Measurements from ENCODE around the gene GPX5. TPM values are rescaled to one million over a fixed set of nuclear protein-coding genes. Genes with fewer than 3 reads are reported as not detected.

GPX5 gene
- total RNA-seq, 1 donor from 2014 or later, result not detected

DNA sequence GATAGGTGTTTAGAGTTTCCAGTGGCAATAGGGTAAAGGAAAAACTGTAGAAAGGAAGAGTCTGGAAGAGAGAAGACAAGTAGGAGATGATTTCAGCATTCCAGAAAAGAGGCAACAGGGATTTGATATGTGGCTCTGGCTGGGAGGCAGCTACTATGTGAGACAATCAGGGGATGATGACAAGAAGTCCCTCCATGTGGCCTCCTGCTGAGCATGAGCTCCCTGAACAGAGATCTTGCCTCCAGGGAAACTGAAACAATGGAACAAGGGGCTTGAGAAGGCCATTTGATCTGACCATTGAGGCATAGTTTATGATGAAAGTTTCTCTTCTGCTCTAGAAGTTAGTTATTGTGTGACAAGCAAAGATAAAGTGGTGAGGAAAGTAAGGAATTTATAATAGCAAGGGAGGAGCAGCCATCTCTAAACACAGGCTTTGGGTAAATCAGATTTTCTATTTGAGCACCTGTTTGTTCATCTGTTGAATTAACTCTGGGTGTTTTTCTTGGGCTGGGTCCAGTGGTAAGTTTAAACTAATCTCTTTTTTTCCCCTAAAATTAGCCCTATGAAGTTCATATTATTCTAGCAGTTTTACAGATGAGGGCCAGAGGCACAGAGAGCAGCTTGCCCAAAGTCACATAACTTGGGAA lies 3.0 kb upstream of the GPX5 start:
- no peak for DNase-seq (ENCODE audit: low spot score, unreplicated experiment)

GRCh38 chr6:28523241-28523622 lies 2.4 kb upstream of the GPX5 start:
- H3K27me3 Mint-ChIP-seq, result peaks cover 5% of the 10 kb centered on the region
- H3K4me3 Mint-ChIP-seq (ENCODE audit: low read depth), result no peak overlapping the region
- H3K4me1 Mint-ChIP-seq (ENCODE audit: low read depth), result peaks cover 4% of the 10 kb centered on the region
- H3K36me3 Mint-ChIP-seq (ENCODE audit: insufficient read depth), result no peaks in the 10 kb centered on the region
- no peak overlapping the region for H3K27ac Mint-ChIP-seq
- DNase-seq (ENCODE audit: low spot score, unreplicated experiment), result no peak
- H3K9me3 Mint-ChIP-seq (ENCODE audit: low read depth), result no peaks in the 10 kb centered on the region
- TF ChIP-seq, protein P1, sequence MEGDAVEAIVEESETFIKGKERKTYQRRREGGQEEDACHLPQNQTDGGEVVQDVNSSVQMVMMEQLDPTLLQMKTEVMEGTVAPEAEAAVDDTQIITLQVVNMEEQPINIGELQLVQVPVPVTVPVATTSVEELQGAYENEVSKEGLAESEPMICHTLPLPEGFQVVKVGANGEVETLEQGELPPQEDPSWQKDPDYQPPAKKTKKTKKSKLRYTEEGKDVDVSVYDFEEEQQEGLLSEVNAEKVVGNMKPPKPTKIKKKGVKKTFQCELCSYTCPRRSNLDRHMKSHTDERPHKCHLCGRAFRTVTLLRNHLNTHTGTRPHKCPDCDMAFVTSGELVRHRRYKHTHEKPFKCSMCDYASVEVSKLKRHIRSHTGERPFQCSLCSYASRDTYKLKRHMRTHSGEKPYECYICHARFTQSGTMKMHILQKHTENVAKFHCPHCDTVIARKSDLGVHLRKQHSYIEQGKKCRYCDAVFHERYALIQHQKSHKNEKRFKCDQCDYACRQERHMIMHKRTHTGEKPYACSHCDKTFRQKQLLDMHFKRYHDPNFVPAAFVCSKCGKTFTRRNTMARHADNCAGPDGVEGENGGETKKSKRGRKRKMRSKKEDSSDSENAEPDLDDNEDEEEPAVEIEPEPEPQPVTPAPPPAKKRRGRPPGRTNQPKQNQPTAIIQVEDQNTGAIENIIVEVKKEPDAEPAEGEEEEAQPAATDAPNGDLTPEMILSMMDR (IDR thresholded peaks at IDR 0.05; ENCODE audit: unreplicated experiment), result no peak

More for the DNA sequence above, 3.0 kb upstream of the GPX5 start:
- Mint-ChIP-seq H3K36me3 (ENCODE audit: insufficient read depth) (no peaks in the 10 kb centered on the region), H3K4me1 (ENCODE audit: low read depth) (peaks cover 4% of the 10 kb centered on the region), H3K27ac (no peak overlapping the region), H3K27me3 (peaks cover 5% of the 10 kb centered on the region), H3K4me3 (ENCODE audit: low read depth) (no peak overlapping the region), H3K9me3 (ENCODE audit: low read depth) (no peaks in the 10 kb centered on the region)
- TF ChIP-seq, protein P1 (IDR thresholded peaks at IDR 0.05; ENCODE audit: unreplicated experiment), result no peak

- H3K4me3 Mint-ChIP-seq (ENCODE audit: low read depth), result no peak overlapping the region
- H3K9me3 Mint-ChIP-seq (ENCODE audit: low read depth), result no peaks in the 10 kb centered on the region
- no peak overlapping the region for H3K27ac Mint-ChIP-seq
Measured at GRCh38 chr6:28530777-28531176, 5.1 kb downstream of the GPX5 start.

DNA sequence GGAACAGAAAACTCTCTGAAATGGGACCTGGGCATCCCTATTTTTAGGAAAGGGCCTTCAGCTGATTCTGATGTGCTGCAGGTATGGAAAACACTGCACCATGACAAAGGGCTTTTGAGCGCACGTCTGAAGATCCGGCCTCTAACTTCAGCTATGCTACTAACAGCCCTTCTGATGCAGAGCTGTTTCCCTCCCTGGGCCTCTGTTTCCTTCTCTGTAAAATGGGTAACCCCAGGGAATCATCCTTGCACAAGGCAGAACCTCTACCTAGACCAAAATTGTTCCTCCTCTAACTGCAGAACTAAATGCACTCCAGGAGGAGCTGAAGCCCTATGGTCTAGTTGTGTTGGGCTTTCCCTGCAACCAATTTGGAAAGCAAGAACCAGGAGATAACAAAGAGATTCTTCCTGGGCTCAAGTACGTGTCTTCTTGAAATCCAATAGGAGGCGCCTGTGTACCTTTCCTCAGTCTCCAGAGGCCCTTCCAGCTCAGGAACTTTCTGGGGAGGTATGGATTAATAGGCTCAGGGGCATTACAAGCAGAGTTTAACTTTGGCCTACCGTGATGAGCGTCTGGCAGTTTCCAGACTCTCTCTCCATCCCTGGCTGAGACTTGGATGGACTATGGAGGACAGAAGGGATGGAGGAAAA lies 5.9 kb downstream of the GPX5 start:
- Mint-ChIP-seq H3K36me3 (ENCODE audit: insufficient read depth) (no peaks in the 10 kb centered on the region), H3K27ac (no peak overlapping the region), H3K27me3 (no peaks in the 10 kb centered on the region), H3K9me3 (ENCODE audit: low read depth) (no peaks in the 10 kb centered on the region), H3K4me1 (ENCODE audit: low read depth) (peaks cover 10% of the 10 kb centered on the region), H3K4me3 (ENCODE audit: low read depth) (no peak overlapping the region)
- TF ChIP-seq, protein P1 (IDR thresholded peaks at IDR 0.05; ENCODE audit: unreplicated experiment), result no peak
- DNase-seq (ENCODE audit: low spot score, unreplicated experiment), result no peak

More at GRCh38 chr6:28530777-28531176, 5.1 kb downstream of the GPX5 start:
- peaks cover 10% of the 10 kb centered on the region for H3K4me1 Mint-ChIP-seq (ENCODE audit: low read depth)
- TF ChIP-seq, protein P1 (IDR thresholded peaks at IDR 0.05; ENCODE audit: unreplicated experiment), result no peak
- DNase-seq (ENCODE audit: low spot score, unreplicated experiment), result no peak
- peaks cover 3% of the 10 kb centered on the region for H3K27me3 Mint-ChIP-seq
- no peaks in the 10 kb centered on the region for H3K36me3 Mint-ChIP-seq (ENCODE audit: insufficient read depth)

- H3K27me3 Mint-ChIP-seq, result no peaks in the 10 kb centered on the region
- H3K4me3 Mint-ChIP-seq (ENCODE audit: low read depth), result no peak overlapping the region
- H3K27ac Mint-ChIP-seq, result no peak overlapping the region
- no peaks in the 10 kb centered on the region for H3K36me3 Mint-ChIP-seq (ENCODE audit: insufficient read depth)
- H3K4me1 Mint-ChIP-seq (ENCODE audit: low read depth), result peaks cover 10% of the 10 kb centered on the region
- no peak for DNase-seq (ENCODE audit: low spot score, unreplicated experiment)
- TF ChIP-seq, protein P1 (IDR thresholded peaks at IDR 0.05; ENCODE audit: unreplicated experiment), result no peak
- H3K9me3 Mint-ChIP-seq (ENCODE audit: low read depth), result no peaks in the 10 kb centered on the region
Measured at GRCh38 chr6:28534306-28534705, 8.6 kb downstream of the GPX5 start.

Measured in progenitor cell of endocrine pancreas (in vitro differentiated cells).